Ovary (tissue), 9 donors: ENCODE data around the gene TBCD. TPM values are rescaled to one million over a fixed set of nuclear protein-coding genes. Genes with fewer than 3 reads are reported as not detected.

Experiments used
- DNase-seq, 5 donors: peaks; one replicate each; pipeline ENCODE4 v3.0.0-alpha.2; 2019 to 2020
- H3K27ac ChIP-seq, 2 donors: fragments of 200-600 bp; one replicate each; pipeline versions ENCODE4 v1.5.1 to v1.8.0; 2019 to 2022
- H3K27me3 ChIP-seq: fragments of 200-600 bp; one replicate; pipeline ENCODE4 v1.8.0; 2022
- H3K36me3 ChIP-seq: fragments of 200-600 bp; sonication (generic); one replicate; pipeline ENCODE4 v1.5.1; 2019
- H3K4me1 ChIP-seq: one replicate; pipeline ENCODE4 v1.8.1; 2013; ENCODE audit warnings: mild to moderate bottlenecking, moderate library complexity; ENCODE audit not compliant: insufficient read depth
- H3K4me3 ChIP-seq: fragments of 200-600 bp; sonication (generic); one replicate; pipeline ENCODE4 v1.5.1; 2017
- H3K9me3 ChIP-seq, 2 donors: fragments of 200-600 bp in 1 of 2; sonication (generic) in 1 of 2; one replicate each; pipeline versions ENCODE4 v1.5.1 to v1.8.1; 2013 to 2019; ENCODE audit warnings: mild to moderate bottlenecking in 1 of 2, moderate library complexity in 1 of 2
- EP300 ChIP-seq: sonication (generic); formaldehyde crosslinking; IDR thresholded peaks from one replicate; pipeline ENCODE4 v1.6.1; 2017; ENCODE audit warnings: antibody characterized with exemption
- POLR2A ChIP-seq: fragments of 450-650 bp; IDR thresholded peaks from one replicate; pipeline ENCODE4 v1.6.1; 2017; ENCODE audit warnings: antibody characterized with exemption, mild to moderate bottlenecking, moderate library complexity
- WGBS, 3 donors: extraction: QIAGEN DNeasy Blood & Tissue Kit in 1 of 3; methylation state at CpG; one replicate each; pipeline versions ENCODE4 v1.1.5 to v1.1.7; 2013 to 2017; 5-methylcytosine and 5-hydroxymethylcytosine counted together
- intact Hi-C, 4 donors: fragments of 100-400 bp; cut with DNase I; formaldehyde crosslinking; loops; one replicate each; pipeline versions ENCODE4 v1.11.0 to v1.15.1; 2022 to 2023
- polyA plus RNA-seq, 2 donors: library from polyadenylated mRNA; stranded (reverse); fragments of 200-250 nt in 1 of 2; fragments of 350-450 nt in 1 of 2; fragmentation: Illumina TruSeq in 1 of 2; extraction: RNeasy Lipid Tissue Mini Kit (QIAGEN cat#74804) in 1 of 2; gene quantifications; one replicate each; pipeline ENCODE4 v1.2.3, GENCODE V29; 2013 to 2014
- total RNA-seq, 7 donors: library from RNA; depleted of rRNA in 2 of 7; stranded (reverse); fragments of >200 nt in 2 of 7; fragmentation: NEBNext Ultra II Directional in 3 of 7; extraction: Animal tissue kit (Norgen Biotek cat#: 25700) in 3 of 7; gene quantifications; one replicate each; pipeline versions ENCODE4 v1.1.0 to v1.2.4, GENCODE V29; 2016 to 2023
- TF ChIP-seq, protein P1 (sequence below), 3 donors: fragments of 450-650 bp in 2 of 3; fragments of 200-600 bp in 1 of 3; IDR thresholded peaks; one replicate each; pipeline versions ENCODE4 v1.5.1 to v1.8.0; 2016 to 2022; ENCODE audit warnings: antibody characterized with exemption in 3 of 3, mild to moderate bottlenecking in 1 of 3
- donor health status: DM: no; HTN: no; CAD: no; lungs with moderate emphysema.
- donor health status: DM: no; HTN: no; CAD: no.
- donor health status: Bipolar disorder and iron deficiency.
- donor health status: DM: yes; HTN: yes; CAD: no.
- donor health status: DM: no; HTN: no; CAD: no.
- donor health status: DM: yes; HTN: yes; CAD: no.

TBCD gene
- total and polyA plus RNA-seq, 9 donors, result 29.2 to 88.3 (median 59.2) TPM

- Histone ChIP-seq H3K4me3 (no peak overlapping the region), H3K27me3 (no peaks in the 10 kb centered on the region), H3K27ac (no peak overlapping the region), H3K36me3 (no peaks in the 10 kb centered on the region), H3K4me1 (peaks cover 5% of the 10 kb centered on the region), H3K9me3 (no peaks in the 10 kb centered on the region)
- 81 to 89% (median 82%) methylated on average over 29 of the region's 29 CpGs for WGBS, 3 donors
- TF ChIP-seq, protein P1, sequence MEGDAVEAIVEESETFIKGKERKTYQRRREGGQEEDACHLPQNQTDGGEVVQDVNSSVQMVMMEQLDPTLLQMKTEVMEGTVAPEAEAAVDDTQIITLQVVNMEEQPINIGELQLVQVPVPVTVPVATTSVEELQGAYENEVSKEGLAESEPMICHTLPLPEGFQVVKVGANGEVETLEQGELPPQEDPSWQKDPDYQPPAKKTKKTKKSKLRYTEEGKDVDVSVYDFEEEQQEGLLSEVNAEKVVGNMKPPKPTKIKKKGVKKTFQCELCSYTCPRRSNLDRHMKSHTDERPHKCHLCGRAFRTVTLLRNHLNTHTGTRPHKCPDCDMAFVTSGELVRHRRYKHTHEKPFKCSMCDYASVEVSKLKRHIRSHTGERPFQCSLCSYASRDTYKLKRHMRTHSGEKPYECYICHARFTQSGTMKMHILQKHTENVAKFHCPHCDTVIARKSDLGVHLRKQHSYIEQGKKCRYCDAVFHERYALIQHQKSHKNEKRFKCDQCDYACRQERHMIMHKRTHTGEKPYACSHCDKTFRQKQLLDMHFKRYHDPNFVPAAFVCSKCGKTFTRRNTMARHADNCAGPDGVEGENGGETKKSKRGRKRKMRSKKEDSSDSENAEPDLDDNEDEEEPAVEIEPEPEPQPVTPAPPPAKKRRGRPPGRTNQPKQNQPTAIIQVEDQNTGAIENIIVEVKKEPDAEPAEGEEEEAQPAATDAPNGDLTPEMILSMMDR (IDR thresholded peaks at IDR 0.05), result no peak
- TF ChIP-seq POLR2A (no peak), EP300 (no peak)
- no peak for DNase-seq
- intact Hi-C loops, result no loop called here
Measured at GRCh38 chr17:82890926-82891678, 139.2 kb downstream of the TBCD start.

GRCh38 chr17:82891911-82892310 is 140.0 kb downstream of the TBCD start:
- Histone ChIP-seq H3K27ac (peak overlapping the region; percentile 10 to 19), H3K9me3 (no peaks in the 10 kb centered on the region), H3K36me3 (no peaks in the 10 kb centered on the region), H3K4me3 (no peak overlapping the region), H3K4me1 (peaks cover 5% of the 10 kb centered on the region), H3K27me3 (no peaks in the 10 kb centered on the region)
- intact Hi-C loops, result no loop called here
- no peak for DNase-seq
- WGBS, 3 donors, result 88 to 95% (median 92%) methylated on average over 10 of the region's 10 CpGs
- TF ChIP-seq POLR2A (no peak), EP300 (no peak)
- TF ChIP-seq, protein P1 (IDR thresholded peaks at IDR 0.05), result no peak

- Histone ChIP-seq H3K27ac (peak overlapping the region in 1 of 2 donors; percentile 31), H3K9me3 (no peaks in the 10 kb centered on the region), H3K36me3 (no peaks in the 10 kb centered on the region), H3K4me1 (peaks cover 5% of the 10 kb centered on the region), H3K27me3 (no peaks in the 10 kb centered on the region), H3K4me3 (no peak overlapping the region)
- intact Hi-C loops, result no loop called here
- TF ChIP-seq EP300 (no peak), POLR2A (no peak)
- TF ChIP-seq, protein P1 (IDR thresholded peaks at IDR 0.05), result no peak
- peak in 2 of 5 donors; percentile 40 to 57 for DNase-seq
- WGBS, 3 donors, result 45 to 57% (median 46%) methylated on average over 26 of the region's 26 CpGs
Measured at GRCh38 chr17:82892899-82893565, 141.2 kb downstream of the TBCD start.

DNA sequence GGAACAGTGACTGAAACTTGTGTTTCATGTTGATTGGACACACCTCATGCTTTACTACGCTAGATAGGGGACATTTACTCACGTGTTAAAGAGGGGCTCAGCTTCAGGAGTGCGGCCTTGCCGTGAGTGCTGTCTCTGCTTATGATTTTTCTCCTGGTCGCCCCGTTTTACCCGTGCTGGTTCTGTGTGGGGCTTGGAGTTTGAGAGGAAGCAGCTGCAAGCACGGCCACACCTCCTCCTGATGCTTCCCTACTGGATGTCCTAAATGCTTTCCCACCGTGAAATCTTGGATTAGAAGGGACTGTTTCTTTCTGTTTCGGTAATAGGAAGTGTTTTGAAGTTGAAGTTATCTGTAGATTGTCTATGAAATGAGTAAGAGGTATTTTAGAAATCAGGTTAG is 141.9 kb downstream of the TBCD start:
- no peak overlapping the region for H3K4me3 ChIP-seq
- H3K9me3 ChIP-seq, result no peaks in the 10 kb centered on the region
- no peaks in the 10 kb centered on the region for H3K36me3 ChIP-seq
- intact Hi-C loops, result no loop called here
- H3K27ac ChIP-seq, result peak overlapping the region in 1 of 2 donors; percentile 54
- H3K27me3 ChIP-seq, result no peaks in the 10 kb centered on the region
- DNase-seq, result no peak
- no peak for TF ChIP-seq POLR2A
- TF ChIP-seq EP300, result no peak
- TF ChIP-seq, protein P1 (IDR thresholded peaks at IDR 0.05), result no peak
- peaks cover 5% of the 10 kb centered on the region for H3K4me1 ChIP-seq
- 14 to 35% (median 21%) methylated on average over 10 of the region's 10 CpGs for WGBS, 3 donors
